Chondrocyte (in vitro differentiated cells): Measurements from ENCODE around the gene ZNF799. TPM values are rescaled to one million over a fixed set of nuclear protein-coding genes. Genes with fewer than 3 reads are reported as not detected.
"Not testable (repeated sequence)": the region's sequence is repeated elsewhere in the genome, so short reads cannot be mapped to it uniquely, and the experiment has no call there.

ENCODE experiments used
- DNase-seq: peaks from one replicate; pipeline ENCODE4 v3.0.0; 2021; ENCODE audit warnings: mixed read lengths, low spot score
- H3K27ac Mint-ChIP-seq: one replicate; pipeline ENCODE4 v1.8.0; 2021; ENCODE audit warnings: mild to moderate bottlenecking, moderate library complexity, mixed read lengths; ENCODE audit not compliant: unreplicated experiment
- H3K27me3 Mint-ChIP-seq: 2 replicates; pipeline ENCODE4 v1.8.0; 2021; ENCODE audit warnings: low read depth, mixed read lengths
- H3K36me3 Mint-ChIP-seq: 2 replicates; pipeline ENCODE4 v1.8.0; 2021; ENCODE audit warnings: low read depth, mixed read lengths
- H3K4me1 Mint-ChIP-seq: 2 replicates; pipeline ENCODE4 v1.8.0; 2021; ENCODE audit warnings: low read depth, mild to moderate bottlenecking, mixed read lengths
- H3K4me3 Mint-ChIP-seq: one replicate; pipeline ENCODE4 v1.8.0; 2021; ENCODE audit warnings: mild to moderate bottlenecking, moderate library complexity, mixed read lengths; ENCODE audit not compliant: unreplicated experiment
- H3K9me3 Mint-ChIP-seq: 2 replicates; pipeline ENCODE4 v1.8.0; 2021; ENCODE audit warnings: low read depth, mixed read lengths
- long read RNA-seq: library from polyadenylated mRNA; stranded (forward); transcript quantifications from one replicate; pipeline ENCODE4 v2.0.0, GENCODE V29; 2021
- total RNA-seq: library from RNA; stranded (reverse); gene quantifications from 3 replicates; pipeline ENCODE4 v1.2.1, GENCODE V29; 2021
- TF ChIP-seq, protein P1 (sequence below): fragments of 200-600 bp; sonication (generic); IDR thresholded peaks from 2 replicates; pipeline ENCODE4 v1.5.0; 2021; ENCODE audit warnings: antibody characterized with exemption, mild to moderate bottlenecking, moderate library complexity

The ZNF799 gene
- total RNA-seq: 2.0 to 3.7 TPM (median 2.3 TPM) in 3 replicates
- long read RNA-seq, partial matches to known transcripts: 0 of 1 reads
- long read RNA-seq, other reads (novel, unspliced or antisense): 0 of 1 reads

- Mint-ChIP-seq H3K4me3 (peak within 1 kb of the TSS; percentile 91), H3K9me3 (peaks cover 14% of the 10 kb centered on the region), H3K36me3 (peaks cover 3% of the 10 kb centered on the region), H3K27me3 (no peaks in the 10 kb centered on the region), H3K27ac (peak within 1 kb of the TSS; percentile 92), H3K4me1 (peaks cover 9% of the 10 kb centered on the region)
- DNase-seq: peak; percentile 99
- TF ChIP-seq, protein P1, sequence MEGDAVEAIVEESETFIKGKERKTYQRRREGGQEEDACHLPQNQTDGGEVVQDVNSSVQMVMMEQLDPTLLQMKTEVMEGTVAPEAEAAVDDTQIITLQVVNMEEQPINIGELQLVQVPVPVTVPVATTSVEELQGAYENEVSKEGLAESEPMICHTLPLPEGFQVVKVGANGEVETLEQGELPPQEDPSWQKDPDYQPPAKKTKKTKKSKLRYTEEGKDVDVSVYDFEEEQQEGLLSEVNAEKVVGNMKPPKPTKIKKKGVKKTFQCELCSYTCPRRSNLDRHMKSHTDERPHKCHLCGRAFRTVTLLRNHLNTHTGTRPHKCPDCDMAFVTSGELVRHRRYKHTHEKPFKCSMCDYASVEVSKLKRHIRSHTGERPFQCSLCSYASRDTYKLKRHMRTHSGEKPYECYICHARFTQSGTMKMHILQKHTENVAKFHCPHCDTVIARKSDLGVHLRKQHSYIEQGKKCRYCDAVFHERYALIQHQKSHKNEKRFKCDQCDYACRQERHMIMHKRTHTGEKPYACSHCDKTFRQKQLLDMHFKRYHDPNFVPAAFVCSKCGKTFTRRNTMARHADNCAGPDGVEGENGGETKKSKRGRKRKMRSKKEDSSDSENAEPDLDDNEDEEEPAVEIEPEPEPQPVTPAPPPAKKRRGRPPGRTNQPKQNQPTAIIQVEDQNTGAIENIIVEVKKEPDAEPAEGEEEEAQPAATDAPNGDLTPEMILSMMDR: peak; percentile 55
Observed at GRCh38 chr19:12400633-12401502, at the start of gene ZNF799. Gene ZNF799, minus strand, starts transcription at chr19:12401271. Its CDS starts 201 bp downstream, at chr19:12401070.

GRCh38 chr19:12450844-12451243 is 49.8 kb upstream of the ZNF799 start:
- Mint-ChIP-seq H3K4me3 (no peak overlapping the region), H3K27me3 (no peaks in the 10 kb centered on the region), H3K4me1 (no peaks in the 10 kb centered on the region), H3K27ac (no peak overlapping the region), H3K9me3 (peaks cover 55% of the 10 kb centered on the region), H3K36me3 (peaks cover 33% of the 10 kb centered on the region)
- TF ChIP-seq, protein P1: no peak
- DNase-seq: no peak

DNA sequence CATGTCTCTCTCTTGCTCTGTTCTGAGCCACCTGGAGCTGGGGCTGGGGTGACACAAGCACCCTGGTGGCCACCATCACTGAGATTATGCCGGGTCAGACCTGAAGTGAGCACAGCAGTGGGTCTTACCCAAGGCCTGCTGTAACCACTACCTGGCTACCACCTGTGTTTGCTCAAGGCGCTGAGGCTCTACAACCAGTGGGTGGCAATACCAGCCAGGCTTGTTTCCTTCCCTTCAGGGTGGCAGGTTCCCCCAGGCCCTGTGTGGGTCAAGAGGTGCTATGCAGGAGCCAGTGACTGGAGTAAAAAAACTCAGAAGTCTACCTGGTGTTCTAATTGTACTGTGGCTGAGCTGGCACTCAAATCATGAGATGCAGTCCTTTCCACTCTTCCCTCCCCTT is 47.7 kb upstream of the ZNF799 start:
- Mint-ChIP-seq H3K36me3 (peaks cover 33% of the 10 kb centered on the region), H3K27me3 (no peaks in the 10 kb centered on the region), H3K4me1 (no peaks in the 10 kb centered on the region), H3K9me3 (peaks cover 54% of the 10 kb centered on the region), H3K27ac (no peak overlapping the region), H3K4me3 (no peak overlapping the region)
- DNase-seq: no peak
- TF ChIP-seq, protein P1: no peak

DNA sequence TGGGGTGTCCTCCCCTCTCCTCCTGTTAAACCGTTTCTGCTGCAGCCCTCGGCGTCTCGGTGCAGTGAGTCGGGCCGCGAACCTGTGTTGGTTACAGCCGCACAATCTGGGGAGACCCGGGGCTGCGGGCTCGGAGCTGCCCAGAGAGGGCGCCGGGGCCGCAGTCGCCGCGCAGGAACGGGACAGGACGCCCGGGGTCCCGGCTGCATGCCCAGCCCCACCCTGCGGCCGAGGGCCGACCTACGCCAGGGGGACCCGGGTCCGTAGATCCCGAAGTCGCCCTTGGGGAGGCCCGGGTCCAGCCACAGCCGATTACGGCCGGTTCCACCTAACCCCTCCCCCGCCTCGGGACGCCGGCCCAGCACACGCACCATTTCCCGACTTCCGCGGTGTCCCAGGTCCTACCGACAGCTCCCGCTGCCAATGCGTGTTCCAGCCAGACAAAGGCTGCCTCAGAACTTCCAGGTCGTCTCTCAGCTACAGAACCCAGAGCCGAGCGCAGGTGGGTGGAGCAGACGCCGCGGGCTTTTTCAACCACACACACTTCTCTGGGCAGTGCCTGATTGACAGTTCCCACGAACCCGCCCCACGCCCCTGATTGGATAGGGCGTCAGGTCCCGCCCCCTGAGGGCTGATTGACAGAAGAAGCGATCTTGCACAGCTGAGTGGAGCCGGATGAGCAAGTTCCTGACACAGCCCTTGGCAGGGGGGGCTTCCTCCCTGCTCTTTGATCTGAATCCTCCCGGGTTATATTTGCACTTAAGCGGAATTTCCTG is 39.7 kb upstream of the ZNF799 start, which contains the start of gene ZNF443:
Gene ZNF443 (minus strand): TSS at position 481 of the 776 bp plus-strand sequence. CDS start 107 bp downstream, at position 374.
- peaks cover 10% of the 10 kb centered on the region for H3K36me3 Mint-ChIP-seq
- TF ChIP-seq, protein P1: peak; percentile 40
- H3K4me3 Mint-ChIP-seq: peak within 1 kb of the TSS; percentile 100
- H3K9me3 Mint-ChIP-seq: peaks cover 20% of the 10 kb centered on the region
- H3K27me3 Mint-ChIP-seq: no peaks in the 10 kb centered on the region
- H3K4me1 Mint-ChIP-seq: peaks cover 13% of the 10 kb centered on the region
- H3K27ac Mint-ChIP-seq: peak within 1 kb of the TSS; percentile 97
- DNase-seq: peak; percentile 99

GRCh38 chr19:12439686-12440540 is 38.8 kb upstream of the ZNF799 start:
- not testable (repeated sequence) for DNase-seq, H3K27me3 Mint-ChIP-seq, H3K36me3 Mint-ChIP-seq
- H3K27ac Mint-ChIP-seq: peak overlapping the region; percentile 85
- H3K9me3 Mint-ChIP-seq: peaks cover 17% of the 10 kb centered on the region
- peaks cover 13% of the 10 kb centered on the region for H3K4me1 Mint-ChIP-seq
- H3K4me3 Mint-ChIP-seq: peak overlapping the region; percentile 100

- H3K36me3 Mint-ChIP-seq: peaks cover 28% of the 10 kb centered on the region
- DNase-seq, H3K4me3 Mint-ChIP-seq, H3K4me1 Mint-ChIP-seq, H3K27me3 Mint-ChIP-seq, H3K27ac Mint-ChIP-seq: not testable (repeated sequence)
- H3K9me3 Mint-ChIP-seq: peaks cover 34% of the 10 kb centered on the region
Observed at GRCh38 chr19:12430726-12431299, 29.7 kb upstream of the ZNF799 start.
